Heart right ventricle (tissue), 16 donors: ENCODE measurements around the gene ANXA3. TPM values are rescaled to one million over a fixed set of nuclear protein-coding genes. Genes with fewer than 3 reads are reported as not detected.
A peak's percentile ranks its signal among the peaks of the same experiment; 100 is the strongest.

Experiments
- ATAC-seq, 8 donors: fragments of 200-7000 bp; cut with Tn5 transposase; one replicate each; pipeline ENCODE4 v1.9.1; 2020; ENCODE audit warnings: mild to moderate bottlenecking in 8 of 8, moderate library complexity in 8 of 8, moderate number of reproducible peaks in 1 of 8
- DNase-seq, 2 donors: peaks; one replicate each; pipeline ENCODE4 v3.0.0-alpha.2; 2020
- H3K27ac ChIP-seq, 10 donors: fragments of 200-600 bp; sonication (generic) in 2 of 10; one replicate each; pipeline versions ENCODE4 v1.5.0 to v1.8.0; 2020 to 2022; ENCODE audit warnings: mild to moderate bottlenecking in 3 of 10
- H3K27me3 ChIP-seq, 7 donors: fragments of 200-600 bp; one replicate each; pipeline ENCODE4 v1.8.0; 2021 to 2022; ENCODE audit warnings: mild to moderate bottlenecking in 2 of 7
- H3K36me3 ChIP-seq, 9 donors: fragments of 200-600 bp; sonication (generic) in 1 of 9; one replicate each; pipeline versions ENCODE4 v1.5.0 to v1.8.0; 2020 to 2022; ENCODE audit warnings: mild to moderate bottlenecking in 2 of 9
- H3K4me1 ChIP-seq, 9 donors: fragments of 200-600 bp; sonication (generic) in 1 of 9; one replicate each; pipeline versions ENCODE4 v1.5.0 to v1.8.0; 2020 to 2022; ENCODE audit warnings: mild to moderate bottlenecking in 4 of 9
- H3K4me3 ChIP-seq, 10 donors: fragments of 200-600 bp; sonication (generic) in 2 of 10; one replicate each; pipeline versions ENCODE4 v1.5.0 to v1.8.0; 2020 to 2022; ENCODE audit warnings: mild to moderate bottlenecking in 7 of 10, moderate library complexity in 2 of 10
- H3K9me3 ChIP-seq, 11 donors: fragments of 200-600 bp in 10 of 11; sonication (generic) in 2 of 11; one replicate each; pipeline versions ENCODE4 v1.5.0 to v1.8.0; 2013 to 2022; ENCODE audit warnings: mild to moderate bottlenecking in 2 of 11, control low read depth in 1 of 11, moderate library complexity in 1 of 11
- WGBS, 2 donors: extraction: QIAGEN DNeasy Blood & Tissue Kit; methylation state at CpG; one replicate each; pipeline ENCODE4 v1.1.7; 2013; ENCODE audit warnings: inconsistent platforms in 1 of 2; 5-methylcytosine and 5-hydroxymethylcytosine counted together
- intact Hi-C, 10 donors: fragments of 100-400 bp; cut with DNase I; formaldehyde crosslinking; loops; one replicate each; pipeline versions ENCODE4 v1.11.1 to v1.14.2; 2022
- polyA plus RNA-seq, 2 donors: library from polyadenylated mRNA; stranded (reverse); fragments of 200-250 nt; gene quantifications; one replicate each; pipeline ENCODE4 v1.2.3, GENCODE V29; 2013
- total RNA-seq, 10 donors: library from RNA; stranded (reverse); fragmentation: NEBNext Ultra II Directional in 3 of 10; extraction: Animal tissue kit (Norgen Biotek cat#: 25700) in 3 of 10; gene quantifications; one replicate each; pipeline versions ENCODE4 v1.2.1 to v1.2.4, GENCODE V29; 2021 to 2023
- TF ChIP-seq, protein P1 (sequence below), 9 donors: fragments of 200-600 bp; sonication (generic) in 2 of 9; IDR thresholded peaks; one replicate each; pipeline versions ENCODE4 v1.5.0 to v1.8.0; 2021 to 2022; ENCODE audit warnings: antibody characterized with exemption in 9 of 9, mild to moderate bottlenecking in 5 of 9, moderate library complexity in 1 of 9
- donor health status: Arrhythmogenic right ventricular cardiomyopathy.
- donor health status: ischemic (EF 13 %, LVEDD 7.1; RV severe dilation, severe dysfunction).
- donor health status: healthy with polysubstance abuse.
- donor health status: DM: no; HTN: yes; CAD: no.
- donor health status: DM: no; HTN: no; CAD: no.
- donor health status: ischemic (EF 25% LVEDD 6.9; RV normal size, moderate dysfunction).
- donor health status: ischemic (EF 25% LVEDD 5.7; RV mildly dilated, moderate dysfunction).
- donor health status: healthy.
- donor health status: DM: yes; HTN: yes; CAD: no.
- donor health status: Ischemic cardiomyopathy.
- donor health status: ischemic (EF 35%, LVEDD 5.7; RV mildly dilated, moderate dysfunction).
- donor health status: nonischemic (EF 11% LVEDD 7.7; RV severe dilation, severe dysfunction).
- donor health status: DM: yes; HTN: yes; CAD: no.
- donor health status: PGD.
- donor health status: ischemic (EF 29% LVEDD 5.4; RV normal size, mild dysfunction).
- donor health status: nonischemic (EF 23%, LVEDD 6.1; RV moderate dilation, normal function).

ANXA3 gene
- total and polyA plus RNA-seq, 12 donors, result 10.2 to 181 (median 19.3) TPM

- Histone ChIP-seq H3K4me1 (no peaks in the 10 kb centered on the region), H3K36me3 (no peaks in the 10 kb centered on the region), H3K27ac (no peak overlapping the region), H3K9me3 (no peaks in the 10 kb centered on the region), H3K27me3 (no peaks in the 10 kb centered on the region), H3K4me3 (no peak overlapping the region)
- WGBS, 2 donors, result 61 to 62% methylated on average over 4 of the region's 4 CpGs
- TF ChIP-seq, protein P1, sequence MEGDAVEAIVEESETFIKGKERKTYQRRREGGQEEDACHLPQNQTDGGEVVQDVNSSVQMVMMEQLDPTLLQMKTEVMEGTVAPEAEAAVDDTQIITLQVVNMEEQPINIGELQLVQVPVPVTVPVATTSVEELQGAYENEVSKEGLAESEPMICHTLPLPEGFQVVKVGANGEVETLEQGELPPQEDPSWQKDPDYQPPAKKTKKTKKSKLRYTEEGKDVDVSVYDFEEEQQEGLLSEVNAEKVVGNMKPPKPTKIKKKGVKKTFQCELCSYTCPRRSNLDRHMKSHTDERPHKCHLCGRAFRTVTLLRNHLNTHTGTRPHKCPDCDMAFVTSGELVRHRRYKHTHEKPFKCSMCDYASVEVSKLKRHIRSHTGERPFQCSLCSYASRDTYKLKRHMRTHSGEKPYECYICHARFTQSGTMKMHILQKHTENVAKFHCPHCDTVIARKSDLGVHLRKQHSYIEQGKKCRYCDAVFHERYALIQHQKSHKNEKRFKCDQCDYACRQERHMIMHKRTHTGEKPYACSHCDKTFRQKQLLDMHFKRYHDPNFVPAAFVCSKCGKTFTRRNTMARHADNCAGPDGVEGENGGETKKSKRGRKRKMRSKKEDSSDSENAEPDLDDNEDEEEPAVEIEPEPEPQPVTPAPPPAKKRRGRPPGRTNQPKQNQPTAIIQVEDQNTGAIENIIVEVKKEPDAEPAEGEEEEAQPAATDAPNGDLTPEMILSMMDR (IDR thresholded peaks at IDR 0.05), result no peak
- intact Hi-C loops, result loop anchor here in 1 of 10 donors (10.0 kb wide), 1 partner anchor 153 kb away; the partner anchor contains the start of gene BMP2K
- DNase-seq (no peak), ATAC-seq (no peak)
Observed at GRCh38 chr4:78621395-78621794, 69.8 kb downstream of the ANXA3 start.

GRCh38 chr4:78622253-78622979 is 70.8 kb downstream of the ANXA3 start:
- 76 to 80% methylated on average over 6 of the region's 6 CpGs for whole genome bisulfite sequencing, 2 donors
- no peaks in the 10 kb centered on the region for H3K9me3 ChIP-seq
- ATAC-seq (peak in 1 of 8 donors; percentile 70), DNase-seq (no peak)
- no peaks in the 10 kb centered on the region for H3K4me1 ChIP-seq
- no peaks in the 10 kb centered on the region for H3K36me3 ChIP-seq
- H3K27me3 ChIP-seq, result no peaks in the 10 kb centered on the region
- H3K27ac ChIP-seq, result no peak overlapping the region
- TF ChIP-seq, protein P1 (IDR thresholded peaks at IDR 0.05), result no peak
- no peak overlapping the region for H3K4me3 ChIP-seq
- intact Hi-C loops, result loop anchor here in 1 of 10 donors (10.0 kb wide), 1 partner anchor 152 kb away; the partner anchor contains the start of gene BMP2K

DNA sequence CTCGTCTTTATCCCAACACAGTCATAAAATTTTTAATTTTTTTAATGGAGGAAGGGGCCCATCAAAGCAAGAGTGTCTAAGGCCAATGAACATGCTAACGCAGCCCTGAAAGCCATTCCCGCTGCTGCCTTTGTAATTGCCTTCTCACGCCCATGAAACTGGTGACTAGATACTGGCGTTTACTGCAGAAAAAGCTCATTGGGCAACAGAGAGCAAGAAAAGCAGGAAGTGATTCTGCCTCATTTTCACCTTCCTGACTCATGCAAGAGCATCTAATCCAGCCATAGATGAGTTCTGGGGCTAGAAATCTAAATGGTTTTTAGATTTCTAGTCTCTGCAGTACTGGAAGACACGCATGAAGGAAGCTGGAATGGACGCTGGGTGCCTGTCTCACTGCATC is 72.5 kb downstream of the ANXA3 start:
- 95% methylated on average over 7 of the region's 7 CpGs for WGBS, 2 donors
- DNase-seq, result no peak
- Histone ChIP-seq H3K27ac (no peak overlapping the region), H3K27me3 (no peaks in the 10 kb centered on the region), H3K4me3 (no peak overlapping the region), H3K4me1 (peaks cover 0 to 7% (median 0%) of the 10 kb centered on the region in 9 donors), H3K36me3 (no peaks in the 10 kb centered on the region), H3K9me3 (no peaks in the 10 kb centered on the region)
- no peak for ATAC-seq
- TF ChIP-seq, protein P1 (IDR thresholded peaks at IDR 0.05), result no peak
- intact Hi-C loops, result loop anchor here in 1 of 10 donors (10.0 kb wide), 1 partner anchor 151 kb away; the partner anchor contains the start of gene BMP2K

- TF ChIP-seq, protein P1 (IDR thresholded peaks at IDR 0.05), result no peak
- no peaks in the 10 kb centered on the region for H3K36me3 ChIP-seq
- DNase-seq (no peak), ATAC-seq (no peak)
- H3K4me3 ChIP-seq, result no peak overlapping the region
- intact Hi-C loops, result loop anchor here in 1 of 10 donors (10.0 kb wide), 1 partner anchor 150 kb away; the partner anchor contains the start of gene BMP2K
- no peak overlapping the region for H3K27ac ChIP-seq
- peaks cover 0 to 15% (median 2%) of the 10 kb centered on the region in 9 donors for H3K4me1 ChIP-seq
- H3K27me3 ChIP-seq, result no peaks in the 10 kb centered on the region
- no peaks in the 10 kb centered on the region for H3K9me3 ChIP-seq
- WGBS, 2 donors, result 96% methylated on average over 2 of the region's 2 CpGs
Observed at GRCh38 chr4:78625073-78625472, 73.5 kb downstream of the ANXA3 start.
